HCT116 (cell line): ENCODE data around the gene ABTB2. TPM values are rescaled to one million over a fixed set of nuclear protein-coding genes. Genes with fewer than 3 reads are reported as not detected.

ENCODE experiments used
- ATAC-seq: fragments of 200-7000 bp; cut with Tn5 transposase; 2 replicates; pipeline ENCODE4 v1.9.1; 2020; ENCODE audit warnings: mild to moderate bottlenecking, moderate library complexity
- BruUV-seq: library from RNA; stranded (reverse); fragments of 400-500 nt; replicated peaks from 2 replicates; lab custom pipeline; 2021; lab: Mats Ljungman, UMichigan
- CTCF ChIA-PET: fragments of 300-600 bp; sonication (Branson Sonifier 250); formaldehyde crosslinking; loops from one replicate; lab custom pipeline; 2021; ENCODE audit warnings: antibody characterized with exemption; lab: Charles Lee
- POLR2A ChIA-PET: fragments of 300-600, 350-600 bp; sonication (Branson Sonifier 250); formaldehyde crosslinking; loops from one replicate; lab custom pipeline; 2021; ENCODE audit warnings: antibody characterized with exemption; lab: Charles Lee
- RAD21 ChIA-PET, 2 experiments: fragments of 300-600 bp; sonication (Branson Sonifier 250); formaldehyde crosslinking; loops; one replicate each; lab custom pipeline; 2023; ENCODE audit warnings: low total read pairs in 2 of 2; ENCODE audit not compliant: uncharacterized antibody in 2 of 2, unreplicated experiment in 2 of 2, low non-redundant PET in 1 of 2; lab: Charles Lee
- DNase-seq: peaks from one replicate; pipeline ENCODE4 v3.0.0-alpha.2; 2010; ENCODE audit warnings: low read depth, low spot score
- H2AFZ ChIP-seq: fragments of 200-600 bp; shearing (Covaris generic), sonication (generic); 2 replicates; pipeline ENCODE4 v1.6.1; 2017; ENCODE audit warnings: low read depth, mixed run types, mixed read lengths, antibody characterized with exemption, low read length; ENCODE audit not compliant: poor library complexity, severe bottlenecking
- H3K27ac ChIP-seq: 2 replicates; pipeline ENCODE4 v1.5.1; 2012; ENCODE audit warnings: low read depth, low read length
- H3K27me3 ChIP-seq: fragments of 200-600 bp; sonication (generic); 2 replicates; pipeline ENCODE4 v1.6.1; 2016; ENCODE audit warnings: mixed run types, low read length, mixed read lengths; ENCODE audit not compliant: insufficient read depth
- H3K36me3 ChIP-seq, 2 experiments: fragments of 200-500 bp in 1 of 2; fragments of 200-600 bp in 1 of 2; sonication (Bioruptor generic) in 1 of 2; sonication (generic) in 1 of 2; 2 replicates each; pipeline versions ENCODE4 v1.5.1 to v1.6.1; 2014 to 2016; ENCODE audit warnings: low read length in 2 of 2, inconsistent platforms in 1 of 2, mixed read lengths in 1 of 2, mixed run types in 1 of 2; ENCODE audit not compliant: insufficient read depth in 2 of 2, control insufficient read depth in 1 of 2
- H3K4me1 ChIP-seq, 2 experiments: fragments of 200-600 bp in 1 of 2; sonication (generic) in 1 of 2; 2 replicates each; pipeline versions ENCODE4 v1.5.1 to v1.6.1; 2012 to 2017; ENCODE audit warnings: low read length in 2 of 2, inconsistent platforms in 1 of 2, mild to moderate bottlenecking in 1 of 2, mixed read lengths in 1 of 2, mixed run types in 1 of 2, moderate library complexity in 1 of 2; ENCODE audit not compliant: insufficient read depth in 2 of 2, control insufficient read depth in 1 of 2
- H3K4me2 ChIP-seq: fragments of 200-600 bp; sonication (generic); 2 replicates; pipeline ENCODE4 v1.6.1; 2017; ENCODE audit warnings: mixed run types, low read length, mixed read lengths
- H3K4me3 ChIP-seq, 2 experiments: fragments of 200-600 bp in 1 of 2; sonication (generic) in 1 of 2; replicated peaks in 1 of 2; 2 replicates each; pipeline ENCODE4 v1.5.1; 2011 to 2016; ENCODE audit warnings: low read length in 2 of 2, control low read depth in 1 of 2, low read depth in 1 of 2, mild to moderate bottlenecking in 1 of 2, mixed read lengths in 1 of 2, mixed run types in 1 of 2
- H3K79me2 ChIP-seq: fragments of 200-600 bp; sonication (generic); 2 replicates; pipeline ENCODE4 v1.6.1; 2017; ENCODE audit warnings: mild to moderate bottlenecking, mixed run types, low read length, moderate library complexity, mixed read lengths; ENCODE audit not compliant: insufficient read depth
- H3K9ac ChIP-seq: fragments of 200-600 bp; sonication (generic); 2 replicates; pipeline ENCODE4 v1.6.1; 2016; ENCODE audit warnings: low read length, mixed read lengths
- H3K9me2 ChIP-seq: fragments of 200-600 bp; sonication (generic), shearing (Covaris generic); 2 replicates; pipeline ENCODE4 v1.6.1; 2017; ENCODE audit warnings: mixed run types, mild to moderate bottlenecking, moderate library complexity; ENCODE audit not compliant: insufficient read depth
- H3K9me3 ChIP-seq, 2 experiments: fragments of 200-500 bp in 1 of 2; fragments of 200-600 bp in 1 of 2; sonication (Bioruptor generic) in 1 of 2; sonication (generic) in 1 of 2; 2 replicates each; pipeline ENCODE4 v1.6.1; 2014 to 2017; ENCODE audit warnings: low read length in 2 of 2, mixed read lengths in 2 of 2, inconsistent platforms in 1 of 2, low read depth in 1 of 2, mild to moderate bottlenecking in 1 of 2, mixed run types in 1 of 2, moderate library complexity in 1 of 2; ENCODE audit not compliant: control insufficient read depth in 1 of 2, insufficient read depth in 1 of 2
- H4K20me1 ChIP-seq: fragments of 200-600 bp; sonication (generic), shearing (Covaris generic); 2 replicates; pipeline ENCODE4 v1.6.1; 2017; ENCODE audit warnings: mixed run types, mild to moderate bottlenecking, moderate library complexity; ENCODE audit not compliant: insufficient read depth
- EGR1 ChIP-seq: IDR thresholded peaks from 2 replicates; pipeline ENCODE4 v1.6.1; 2012; ENCODE audit warnings: low read depth
- ELF1 ChIP-seq: IDR thresholded peaks from 2 replicates; pipeline ENCODE4 v1.6.1; 2012; ENCODE audit warnings: low read depth, borderline replicate concordance
- EZH2 ChIP-seq: fragments of 200-600 bp; sonication (generic); IDR thresholded peaks from 2 replicates; pipeline ENCODE4 v1.6.1; 2017; ENCODE audit warnings: antibody characterized with exemption, mixed run types
- FOSL1 ChIP-seq: IDR thresholded peaks from 2 replicates; pipeline ENCODE4 v1.6.1; 2012; ENCODE audit warnings: low read depth
- POLR2AphosphoS5 ChIP-seq: IDR thresholded peaks from 2 replicates; pipeline ENCODE4 v1.6.1; 2011; ENCODE audit warnings: mild to moderate bottlenecking, low read depth, low read length, moderate library complexity
- SIN3A ChIP-seq: IDR thresholded peaks from 2 replicates; pipeline ENCODE4 v1.6.1; 2012; ENCODE audit warnings: low read depth
- SP1 ChIP-seq: IDR thresholded peaks from 2 replicates; pipeline ENCODE4 v1.6.1; 2012; ENCODE audit warnings: low read depth
- TCF7L2 ChIP-seq: IDR thresholded peaks from 2 replicates; pipeline ENCODE4 v1.7.0; 2011; ENCODE audit warnings: borderline replicate concordance, inconsistent platforms; ENCODE audit not compliant: insufficient read depth, insufficient read length; ENCODE audit errors: extremely low read depth
- ZBTB33 ChIP-seq: IDR thresholded peaks from 2 replicates; pipeline ENCODE4 v1.6.1; 2011; ENCODE audit warnings: mild to moderate bottlenecking, low read length, moderate library complexity; ENCODE audit not compliant: insufficient replicate concordance; ENCODE audit errors: extremely low read depth
- ZNF274 ChIP-seq: fragments of 200-500 bp; sonication (Bioruptor generic); IDR thresholded peaks from 2 replicates; pipeline ENCODE4 v1.6.1; 2014; ENCODE audit warnings: mild to moderate bottlenecking, low read depth, low read length, inconsistent platforms
- intact Hi-C: fragments of 100-400 bp; cut with micrococcal nuclease; formaldehyde crosslinking; loops from 2 replicates; pipeline ENCODE4 v1.10.0; 2022
- total RNA-seq: library from RNA; stranded (reverse); gene quantifications from one replicate; pipeline ENCODE4 v1.2.1, GENCODE V29; 2021; ENCODE audit not compliant: unreplicated experiment
- TF ChIP-seq, protein P1 (sequence below), 3 experiments: fragments of 200-600 bp in 1 of 3; sonication (generic) in 1 of 3; IDR thresholded peaks in 2 of 3; conservative IDR thresholded peaks in 1 of 3; 2 replicates each; pipeline ENCODE4 v1.5.1; 2012 to 2017; ENCODE audit warnings: low read depth in 2 of 3, low read length in 2 of 3, antibody characterized with exemption in 1 of 3, borderline replicate concordance in 1 of 3, control low read depth in 1 of 3, mild to moderate bottlenecking in 1 of 3, mixed read lengths in 1 of 3, mixed run types in 1 of 3, moderate library complexity in 1 of 3; ENCODE audit not compliant: insufficient read depth in 1 of 3
- TF ChIP-seq, protein P2 (sequence below): IDR thresholded peaks from 2 replicates; pipeline ENCODE4 v1.6.1; 2012

The ABTB2 gene
- total RNA-seq, 1 experiment from 2014 or later: 6.8 TPM

DNA sequence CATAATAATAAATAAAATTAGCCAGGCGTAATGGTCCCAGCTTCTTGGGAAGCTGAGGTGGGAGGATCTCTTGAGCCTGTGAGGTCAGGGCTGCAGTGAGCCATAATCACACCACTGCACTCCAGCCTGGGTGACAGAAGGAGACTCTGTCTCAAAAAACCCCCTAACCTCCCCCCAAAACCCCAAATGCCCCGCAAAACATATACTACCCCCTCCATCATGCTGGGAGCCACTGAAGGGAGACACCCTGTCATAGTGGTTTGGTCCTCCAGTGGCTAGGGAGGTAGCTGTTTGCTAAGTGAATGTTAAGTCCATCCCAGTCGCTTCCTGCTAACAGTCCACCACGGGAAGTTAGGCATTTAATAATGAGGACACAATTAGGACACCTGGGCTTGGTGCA is 125.0 kb downstream of the ABTB2 start:
- RAD21 ChIA-PET: interaction anchor here in 1 of 2 experiments (1.8 kb wide), 1 partner anchor 59 kb away, joined by 6 read pairs; no protein-coding TSS in a partner anchor
- Histone ChIP-seq H3K9ac (no peak overlapping the region), H4K20me1 (no peaks in the 10 kb centered on the region), H3K79me2 (no peaks in the 10 kb centered on the region), H3K27me3 (no peaks in the 10 kb centered on the region)
- CTCF ChIA-PET: no interaction called here
- intact Hi-C loops: no loop called here
- TF ChIP-seq, protein P1, sequence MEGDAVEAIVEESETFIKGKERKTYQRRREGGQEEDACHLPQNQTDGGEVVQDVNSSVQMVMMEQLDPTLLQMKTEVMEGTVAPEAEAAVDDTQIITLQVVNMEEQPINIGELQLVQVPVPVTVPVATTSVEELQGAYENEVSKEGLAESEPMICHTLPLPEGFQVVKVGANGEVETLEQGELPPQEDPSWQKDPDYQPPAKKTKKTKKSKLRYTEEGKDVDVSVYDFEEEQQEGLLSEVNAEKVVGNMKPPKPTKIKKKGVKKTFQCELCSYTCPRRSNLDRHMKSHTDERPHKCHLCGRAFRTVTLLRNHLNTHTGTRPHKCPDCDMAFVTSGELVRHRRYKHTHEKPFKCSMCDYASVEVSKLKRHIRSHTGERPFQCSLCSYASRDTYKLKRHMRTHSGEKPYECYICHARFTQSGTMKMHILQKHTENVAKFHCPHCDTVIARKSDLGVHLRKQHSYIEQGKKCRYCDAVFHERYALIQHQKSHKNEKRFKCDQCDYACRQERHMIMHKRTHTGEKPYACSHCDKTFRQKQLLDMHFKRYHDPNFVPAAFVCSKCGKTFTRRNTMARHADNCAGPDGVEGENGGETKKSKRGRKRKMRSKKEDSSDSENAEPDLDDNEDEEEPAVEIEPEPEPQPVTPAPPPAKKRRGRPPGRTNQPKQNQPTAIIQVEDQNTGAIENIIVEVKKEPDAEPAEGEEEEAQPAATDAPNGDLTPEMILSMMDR (IDR thresholded peaks at IDR 0.05 in 2 of 3, conservative IDR thresholded peaks at IDR 0.05 in 1 of 3; ENCODE audit: borderline replicate concordance in 1 of 3, insufficient read depth in 1 of 3, low read depth in 2 of 3, low read length in 2 of 3): no peak
- TF ChIP-seq EZH2 (no peak), POLR2AphosphoS5 (no peak), ZNF274 (no peak), TCF7L2 (no peak), FOSL1 (no peak), SP1 (no peak), SIN3A (no peak), ZBTB33 (no peak), EGR1 (no peak), ELF1 (no peak)
- TF ChIP-seq, protein P2, sequence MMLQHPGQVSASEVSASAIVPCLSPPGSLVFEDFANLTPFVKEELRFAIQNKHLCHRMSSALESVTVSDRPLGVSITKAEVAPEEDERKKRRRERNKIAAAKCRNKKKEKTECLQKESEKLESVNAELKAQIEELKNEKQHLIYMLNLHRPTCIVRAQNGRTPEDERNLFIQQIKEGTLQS: no peak
- TF ChIP-seq, all 23 proteins: peak for 0
- Histone ChIP-seq H3K4me1 (peaks cover 16 to 32% of the 10 kb centered on the region in 2 experiments), H3K9me2 (no peaks in the 10 kb centered on the region), H3K4me3 (no peak overlapping the region), H2AFZ (no peak overlapping the region), H3K36me3 (no peaks in the 10 kb centered on the region), H3K9me3 (no peaks in the 10 kb centered on the region), H3K27ac (no peak overlapping the region), H3K4me2 (no peak overlapping the region)
- BruUV-seq: no TSS peak
- ATAC-seq (no peak), DNase-seq (no peak)
- POLR2A ChIA-PET: interaction anchor here (2.1 kb wide), 1 partner anchor 10 kb away, joined by 11 read pairs; no protein-coding TSS in a partner anchor
